Duodenal mucosa (tissue), 2 donors: Measurements from ENCODE around the gene BTG1.

Experiments
- H3K27ac ChIP-seq: one replicate; pipeline ENCODE4 v1.7.0; 2013; ENCODE audit warnings: low read depth, low read length
- H3K27me3 ChIP-seq, 2 donors: one replicate each; pipeline ENCODE4 v1.7.0; 2013; ENCODE audit warnings: low read length in 2 of 2, control low read depth in 1 of 2; ENCODE audit not compliant: insufficient read depth in 2 of 2, control insufficient read depth in 1 of 2
- H3K36me3 ChIP-seq, 2 donors: one replicate each; pipeline ENCODE4 v1.7.0; 2013; ENCODE audit warnings: low read length in 2 of 2, control low read depth in 1 of 2; ENCODE audit not compliant: insufficient read depth in 2 of 2, control insufficient read depth in 1 of 2
- H3K4me1 ChIP-seq, 2 donors: one replicate each; pipeline ENCODE4 v1.7.0; 2013; ENCODE audit warnings: low read length in 2 of 2, control low read depth in 1 of 2; ENCODE audit not compliant: insufficient read depth in 2 of 2, control insufficient read depth in 1 of 2
- H3K4me3 ChIP-seq, 2 donors: one replicate each; pipeline ENCODE4 v1.7.0; 2013; ENCODE audit warnings: low read length in 2 of 2, low read depth in 1 of 2
- H3K9ac ChIP-seq, 2 donors: one replicate each; pipeline ENCODE4 v1.7.0; 2013; ENCODE audit warnings: low read length in 2 of 2, low read depth in 1 of 2
- H3K9me3 ChIP-seq, 2 donors: one replicate each; pipeline ENCODE4 v1.7.0; 2013; ENCODE audit warnings: low read length in 2 of 2, control low read depth in 1 of 2; ENCODE audit not compliant: control insufficient read depth in 1 of 2

Gene BTG1

GRCh38 chr12:92155733-92156132 is 10.1 kb upstream of the BTG1 start:
- H3K9ac ChIP-seq, result no peak overlapping the region
- no peaks in the 10 kb centered on the region for H3K27me3 ChIP-seq
- no peak overlapping the region for H3K27ac ChIP-seq
- no peaks in the 10 kb centered on the region for H3K36me3 ChIP-seq
- no peak overlapping the region for H3K4me3 ChIP-seq
- no peaks in the 10 kb centered on the region for H3K4me1 ChIP-seq
- H3K9me3 ChIP-seq, result no peaks in the 10 kb centered on the region

GRCh38 chr12:92151916-92152315 is 6.3 kb upstream of the BTG1 start:
- H3K9me3 ChIP-seq, result no peaks in the 10 kb centered on the region
- no peak overlapping the region for H3K4me3 ChIP-seq
- H3K9ac ChIP-seq, result no peak overlapping the region
- H3K36me3 ChIP-seq, result no peaks in the 10 kb centered on the region
- H3K27ac ChIP-seq, result no peak overlapping the region
- H3K4me1 ChIP-seq, result peaks cover 0 to under 1% of the 10 kb centered on the region in 2 donors
- H3K27me3 ChIP-seq, result no peaks in the 10 kb centered on the region

DNA sequence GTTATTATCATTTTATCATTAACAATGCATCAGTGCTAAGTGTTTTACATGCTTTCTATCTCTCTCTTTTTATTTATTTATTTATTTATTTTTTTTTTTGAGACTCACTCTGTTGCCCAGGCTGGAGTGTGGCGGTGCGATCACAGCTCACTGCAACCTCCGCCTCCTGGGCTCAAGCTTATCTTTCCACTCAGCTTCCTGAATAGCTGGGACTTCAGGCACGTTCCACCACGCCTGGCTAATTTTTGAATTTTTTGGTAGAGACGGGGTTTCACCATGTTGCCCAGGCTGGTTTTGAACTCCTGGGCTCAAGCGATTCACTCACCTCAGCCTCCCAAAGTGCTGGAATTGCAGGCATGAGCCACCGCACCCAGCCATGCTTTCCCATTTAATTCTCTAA is 3.9 kb upstream of the BTG1 start:
- H3K9me3 ChIP-seq, result no peaks in the 10 kb centered on the region
- peaks cover 0 to 8% of the 10 kb centered on the region in 2 donors for H3K4me1 ChIP-seq
- H3K36me3 ChIP-seq, result no peaks in the 10 kb centered on the region
- H3K27ac ChIP-seq, result no peak overlapping the region
- no peaks in the 10 kb centered on the region for H3K27me3 ChIP-seq
- H3K4me3 ChIP-seq, result no peak overlapping the region
- no peak overlapping the region for H3K9ac ChIP-seq

GRCh38 chr12:92147491-92147890 is 1.8 kb upstream of the BTG1 start:
- Histone ChIP-seq H3K9me3 (no peaks in the 10 kb centered on the region), H3K4me1 (peaks cover 0 to 8% of the 10 kb centered on the region in 2 donors), H3K9ac (peak overlapping the region in 1 of 2 donors; percentile 21), H3K27ac (no peak overlapping the region), H3K27me3 (no peaks in the 10 kb centered on the region), H3K4me3 (no peak overlapping the region), H3K36me3 (peaks cover 10 to 16% of the 10 kb centered on the region in 2 donors)

GRCh38 chr12:92146497-92147224 is 1.0 kb upstream of the BTG1 start:
- Histone ChIP-seq H3K9me3 (no peaks in the 10 kb centered on the region), H3K4me1 (peaks cover 0 to 8% of the 10 kb centered on the region in 2 donors), H3K27ac (peak overlapping the region; percentile 85), H3K4me3 (peak overlapping the region; percentile 90 to 96), H3K27me3 (no peaks in the 10 kb centered on the region), H3K9ac (peak overlapping the region; percentile 74 to 99), H3K36me3 (peaks cover 16 to 20% of the 10 kb centered on the region in 2 donors)

- peaks cover 16 to 20% of the 10 kb centered on the region in 2 donors for H3K36me3 ChIP-seq
- H3K27me3 ChIP-seq, result no peaks in the 10 kb centered on the region
- peak overlapping the region; percentile 84 to 94 for H3K4me3 ChIP-seq
- H3K9me3 ChIP-seq, result no peaks in the 10 kb centered on the region
- peaks cover 0 to 8% of the 10 kb centered on the region in 2 donors for H3K4me1 ChIP-seq
- peak overlapping the region; percentile 99 for H3K27ac ChIP-seq
- H3K9ac ChIP-seq, result peak overlapping the region; percentile 96 to 99
Observed at GRCh38 chr12:92145481-92145730, 240 bp downstream of the BTG1 start.

DNA sequence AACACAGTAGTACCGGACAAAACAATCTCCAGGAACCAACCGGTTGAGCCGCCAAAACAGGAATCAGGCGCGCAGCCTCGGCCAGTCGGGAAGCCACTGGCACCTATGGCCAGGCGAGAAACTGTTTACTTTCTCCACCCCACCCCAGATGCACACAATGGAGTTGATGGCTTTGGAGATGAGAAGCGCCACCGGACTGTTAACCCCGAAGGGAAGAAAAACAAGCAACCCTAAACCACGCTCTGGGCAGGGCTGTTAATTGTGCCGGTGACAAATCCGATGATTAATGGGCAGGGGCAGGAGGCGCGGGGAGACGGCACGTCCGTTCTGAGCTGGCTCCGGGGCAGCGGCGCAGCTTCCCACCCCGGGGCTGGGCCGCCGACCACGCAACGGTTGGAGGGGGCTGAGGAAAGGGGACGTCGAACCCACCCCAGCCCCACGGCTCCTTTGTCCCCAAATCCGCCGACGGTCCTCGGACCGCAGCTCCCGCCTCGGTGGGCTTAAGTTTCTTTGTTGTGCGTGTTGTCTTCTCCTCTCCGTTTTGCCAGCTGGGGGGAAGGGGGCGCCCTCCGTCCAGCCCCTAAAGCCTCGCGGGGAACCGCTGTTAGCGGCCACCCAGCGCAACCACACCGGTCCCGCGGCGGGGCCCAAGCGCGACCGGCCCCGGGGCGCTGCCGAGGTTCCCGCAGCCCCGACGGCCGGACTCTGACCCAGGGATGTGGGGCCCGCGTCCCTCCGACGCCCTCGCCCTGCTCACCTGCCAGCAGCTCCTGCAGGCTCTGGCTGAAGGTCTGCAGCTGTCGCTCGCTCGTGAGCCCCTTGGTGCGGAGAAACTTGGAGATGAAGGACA is 790 bp downstream of the BTG1 start:
- peaks cover 16 to 20% of the 10 kb centered on the region in 2 donors for H3K36me3 ChIP-seq
- H3K4me1 ChIP-seq, result peaks cover 0 to 11% of the 10 kb centered on the region in 2 donors
- peak overlapping the region; percentile 96 to 99 for H3K9ac ChIP-seq
- peak overlapping the region; percentile 99 for H3K27ac ChIP-seq
- H3K4me3 ChIP-seq, result peak overlapping the region; percentile 84 to 94
- H3K27me3 ChIP-seq, result no peaks in the 10 kb centered on the region
- H3K9me3 ChIP-seq, result no peaks in the 10 kb centered on the region

DNA sequence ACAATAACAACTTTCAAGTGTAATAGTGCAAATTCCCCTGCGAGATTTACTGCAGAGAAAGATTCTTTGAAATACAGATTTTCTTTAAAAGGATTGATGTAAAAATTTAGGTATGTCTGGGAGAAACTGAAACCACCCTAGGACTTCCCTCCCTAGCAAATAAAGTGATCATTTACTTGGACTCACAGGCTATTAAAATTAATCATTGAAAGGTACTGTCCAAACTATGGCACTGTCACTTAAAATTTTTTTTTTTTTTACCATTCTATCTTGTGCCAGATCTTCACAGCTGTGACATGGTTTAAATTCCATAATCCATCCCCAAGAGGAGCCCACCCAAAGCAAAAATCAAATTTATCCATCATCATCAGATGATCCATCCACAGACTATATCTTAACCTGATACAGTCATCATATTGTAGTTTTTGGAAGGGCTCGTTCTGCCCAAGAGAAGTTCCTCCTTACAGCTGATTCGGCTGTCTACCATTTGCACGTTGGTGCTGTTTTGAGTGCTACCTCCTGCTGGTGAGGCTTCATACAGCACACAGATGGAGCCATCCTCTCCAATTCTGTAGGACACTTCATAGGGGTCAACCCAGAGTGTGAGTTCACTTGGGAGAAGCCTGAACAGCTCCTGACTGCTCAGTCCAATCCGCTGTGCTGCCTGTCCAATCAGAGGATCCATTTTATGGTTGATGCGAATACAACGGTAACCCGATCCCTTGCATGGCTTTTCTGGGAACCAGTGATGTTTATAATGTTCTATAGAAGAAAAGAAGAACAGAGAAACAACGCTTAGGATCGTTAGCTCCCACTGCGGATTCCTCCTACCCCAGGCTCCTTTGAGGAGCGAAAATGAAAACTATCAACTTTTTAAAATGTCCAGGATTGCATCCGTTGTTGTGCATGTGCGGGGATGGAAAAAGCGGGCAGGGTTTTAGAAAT is 1.7 kb downstream of the BTG1 start:
- Histone ChIP-seq H3K4me1 (peaks cover 8 to 17% of the 10 kb centered on the region in 2 donors), H3K27ac (peak overlapping the region; percentile 99), H3K9me3 (no peaks in the 10 kb centered on the region), H3K9ac (peak overlapping the region; percentile 96 to 99), H3K27me3 (no peaks in the 10 kb centered on the region), H3K36me3 (peaks cover 16 to 25% of the 10 kb centered on the region in 2 donors), H3K4me3 (peak overlapping the region; percentile 84 to 94)

DNA sequence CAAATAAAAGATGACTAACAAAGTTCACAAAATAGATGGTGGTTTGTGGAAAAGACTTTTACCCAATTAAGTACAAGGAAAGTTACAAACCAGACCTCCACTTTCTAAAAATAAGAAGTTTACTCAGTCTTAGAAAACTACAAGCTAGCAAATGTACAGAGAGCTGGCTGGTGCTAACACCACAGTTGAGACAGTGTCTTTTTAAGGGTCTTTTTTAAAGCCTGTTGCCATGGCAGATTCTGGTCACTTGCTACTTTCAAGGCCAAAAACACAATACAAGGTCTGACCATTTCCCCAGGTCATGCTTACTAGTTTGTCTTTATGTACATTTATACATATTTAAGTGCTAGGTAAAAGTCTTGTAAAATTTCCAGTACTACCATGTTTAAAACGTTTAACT is 2.4 kb downstream of the BTG1 start:
- peaks cover 15 to 21% of the 10 kb centered on the region in 2 donors for H3K4me1 ChIP-seq
- peaks cover 16 to 25% of the 10 kb centered on the region in 2 donors for H3K36me3 ChIP-seq
- peak overlapping the region; percentile 84 to 94 for H3K4me3 ChIP-seq
- H3K27me3 ChIP-seq, result no peaks in the 10 kb centered on the region
- H3K9me3 ChIP-seq, result no peaks in the 10 kb centered on the region
- peak overlapping the region; percentile 53 for H3K27ac ChIP-seq
- H3K9ac ChIP-seq, result peak overlapping the region; percentile 96 to 99
